Measurements from ENCODE around the gene NR1H4. TPM values are rescaled to one million over a fixed set of nuclear protein-coding genes. Genes with fewer than 3 reads are reported as not detected.
"Not testable (repeated sequence)": the region's sequence is repeated elsewhere in the genome, so short reads cannot be mapped to it uniquely, and the experiment has no call there.

The NR1H4 gene
- polyA plus RNA-seq, 3 donors, result not detected

DNA sequence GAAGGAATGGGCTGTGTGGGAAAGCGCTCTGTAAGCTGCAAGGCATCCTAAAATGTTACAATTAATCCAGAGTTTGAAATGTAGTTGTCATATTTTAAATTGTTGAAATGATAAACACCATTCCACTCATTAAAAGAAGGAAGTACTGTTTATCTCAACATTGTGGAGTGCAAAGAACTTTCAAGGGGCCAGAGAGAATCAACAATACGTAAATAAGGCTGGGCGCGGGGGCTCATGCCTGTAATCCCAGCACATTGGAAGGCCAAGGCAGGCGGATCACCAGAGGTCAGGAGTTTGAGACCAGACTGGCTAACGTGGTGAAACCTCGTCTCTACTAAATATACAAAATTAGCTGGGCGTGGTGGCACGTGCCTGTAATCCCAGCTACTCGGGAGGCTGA, 24.5 kb downstream of the NR1H4 start:
- H3K9me3 ChIP-seq (replicated peaks in 1 of 2; ENCODE audit: control insufficient read depth in 1 of 2, insufficient read depth in 1 of 2, low read length in 2 of 2), result no peaks in the 10 kb centered on the region
- no peak overlapping the region for H3K4me3 ChIP-seq (replicated peaks in 1 of 3; ENCODE audit: low read depth in 2 of 3, low read length in 3 of 3)
- H3K79me2 ChIP-seq (ENCODE audit: insufficient read depth, low read length), result no peaks in the 10 kb centered on the region
- no peaks in the 10 kb centered on the region for H3K27me3 ChIP-seq (ENCODE audit: control insufficient read depth in 2 of 2, insufficient read depth in 2 of 2, low read length in 2 of 2)
- H3K9me3 Mint-ChIP-seq, result peaks cover 0 to 5% (median 0%) of the 10 kb centered on the region in 7 donors
- H2AFZ ChIP-seq (ENCODE audit: insufficient read depth, low read depth, low read length, poor library complexity, severe bottlenecking), result no peak overlapping the region
- no peak overlapping the region for H3K27ac ChIP-seq (ENCODE audit: low read depth in 1 of 2, low read length in 2 of 2)
- no peaks in the 10 kb centered on the region for H3K4me1 ChIP-seq (ENCODE audit: control insufficient read depth in 1 of 2, insufficient read depth in 2 of 2, low read length in 2 of 2)
- WGBS (ENCODE audit: insufficient coverage), result 100% methylated on average over 3 of the region's 10 CpGs
- H3K27ac Mint-ChIP-seq, result no peak overlapping the region
- TF ChIP-seq, protein P1, sequence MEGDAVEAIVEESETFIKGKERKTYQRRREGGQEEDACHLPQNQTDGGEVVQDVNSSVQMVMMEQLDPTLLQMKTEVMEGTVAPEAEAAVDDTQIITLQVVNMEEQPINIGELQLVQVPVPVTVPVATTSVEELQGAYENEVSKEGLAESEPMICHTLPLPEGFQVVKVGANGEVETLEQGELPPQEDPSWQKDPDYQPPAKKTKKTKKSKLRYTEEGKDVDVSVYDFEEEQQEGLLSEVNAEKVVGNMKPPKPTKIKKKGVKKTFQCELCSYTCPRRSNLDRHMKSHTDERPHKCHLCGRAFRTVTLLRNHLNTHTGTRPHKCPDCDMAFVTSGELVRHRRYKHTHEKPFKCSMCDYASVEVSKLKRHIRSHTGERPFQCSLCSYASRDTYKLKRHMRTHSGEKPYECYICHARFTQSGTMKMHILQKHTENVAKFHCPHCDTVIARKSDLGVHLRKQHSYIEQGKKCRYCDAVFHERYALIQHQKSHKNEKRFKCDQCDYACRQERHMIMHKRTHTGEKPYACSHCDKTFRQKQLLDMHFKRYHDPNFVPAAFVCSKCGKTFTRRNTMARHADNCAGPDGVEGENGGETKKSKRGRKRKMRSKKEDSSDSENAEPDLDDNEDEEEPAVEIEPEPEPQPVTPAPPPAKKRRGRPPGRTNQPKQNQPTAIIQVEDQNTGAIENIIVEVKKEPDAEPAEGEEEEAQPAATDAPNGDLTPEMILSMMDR (IDR thresholded peaks at IDR 0.05), result no peak
- H3K4me2 ChIP-seq (replicated peaks; ENCODE audit: extremely low read depth, low read length, poor library complexity, severe bottlenecking), result no peak overlapping the region
- no peaks in the 10 kb centered on the region for H4K20me1 ChIP-seq (ENCODE audit: insufficient read depth, low read length)
- no peaks in the 10 kb centered on the region for H3K36me3 Mint-ChIP-seq
- DNase-seq, result no peak
- H3K4me3 Mint-ChIP-seq, result no peak overlapping the region
- H3K36me3 ChIP-seq (replicated peaks in 1 of 2; ENCODE audit: control insufficient read depth in 1 of 2, insufficient read depth in 2 of 2, low read length in 2 of 2), result no peaks in the 10 kb centered on the region
- intact Hi-C loops (cut with micrococcal nuclease), result no loop called here
- peaks cover 0 to under 1% (median 0%) of the 10 kb centered on the region in 3 donors for H3K27me3 Mint-ChIP-seq (ENCODE audit: low read depth in 3 of 3)
- no peak overlapping the region for H3K9ac ChIP-seq (ENCODE audit: insufficient read depth, low read length, poor library complexity, severe bottlenecking)
- no peaks in the 10 kb centered on the region for H3K4me1 Mint-ChIP-seq

DNA sequence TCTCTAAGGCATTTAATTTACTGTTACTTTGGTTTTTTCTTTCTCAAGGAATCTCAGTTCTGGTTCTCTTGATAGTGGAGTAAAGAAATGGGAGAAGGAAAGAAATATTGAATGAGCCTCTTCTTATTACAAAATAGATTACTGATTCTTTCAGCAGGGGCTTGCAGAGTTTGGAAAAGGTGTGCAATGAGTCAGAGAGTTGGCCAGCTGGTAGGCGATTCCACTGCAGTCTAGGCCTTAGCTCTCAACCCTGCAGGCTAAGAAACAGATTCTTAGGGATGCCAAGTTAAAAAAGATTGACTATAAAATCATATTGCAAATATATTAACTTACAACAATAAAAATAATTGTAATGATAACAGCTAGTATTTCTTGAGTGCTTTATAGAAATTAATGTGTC, 25.8 kb downstream of the NR1H4 start:
- no peaks in the 10 kb centered on the region for H3K27me3 ChIP-seq (ENCODE audit: control insufficient read depth in 2 of 2, insufficient read depth in 2 of 2, low read length in 2 of 2)
- Mint-ChIP-seq H3K36me3 (no peaks in the 10 kb centered on the region), H3K9me3 (peaks cover 0 to 6% (median 0%) of the 10 kb centered on the region in 7 donors), H3K27me3 (ENCODE audit: low read depth in 3 of 3) (no peaks in the 10 kb centered on the region), H3K4me1 (no peaks in the 10 kb centered on the region), H3K4me3 (no peak overlapping the region), H3K27ac (no peak overlapping the region)
- no peak overlapping the region for H3K4me2 ChIP-seq (replicated peaks; ENCODE audit: extremely low read depth, low read length, poor library complexity, severe bottlenecking)
- no peaks in the 10 kb centered on the region for H3K9me3 ChIP-seq (replicated peaks in 1 of 2; ENCODE audit: control insufficient read depth in 1 of 2, insufficient read depth in 1 of 2, low read length in 2 of 2)
- intact Hi-C loops (cut with micrococcal nuclease), result no loop called here
- H4K20me1 ChIP-seq (ENCODE audit: insufficient read depth, low read length), result no peaks in the 10 kb centered on the region
- no peaks in the 10 kb centered on the region for H3K4me1 ChIP-seq (ENCODE audit: control insufficient read depth in 1 of 2, insufficient read depth in 2 of 2, low read length in 2 of 2)
- no peak for DNase-seq
- no CpG with 5 or more reads among the region's 1 CpG for WGBS (ENCODE audit: insufficient coverage)
- no peak overlapping the region for H2AFZ ChIP-seq (ENCODE audit: insufficient read depth, low read depth, low read length, poor library complexity, severe bottlenecking)
- no peak overlapping the region for H3K4me3 ChIP-seq (replicated peaks in 1 of 3; ENCODE audit: low read depth in 2 of 3, low read length in 3 of 3)
- TF ChIP-seq, protein P1 (IDR thresholded peaks at IDR 0.05), result no peak
- no peak overlapping the region for H3K27ac ChIP-seq (ENCODE audit: low read depth in 1 of 2, low read length in 2 of 2)
- H3K36me3 ChIP-seq (replicated peaks in 1 of 2; ENCODE audit: control insufficient read depth in 1 of 2, insufficient read depth in 2 of 2, low read length in 2 of 2), result no peaks in the 10 kb centered on the region
- H3K79me2 ChIP-seq (ENCODE audit: insufficient read depth, low read length), result no peaks in the 10 kb centered on the region
- H3K9ac ChIP-seq (ENCODE audit: insufficient read depth, low read length, poor library complexity, severe bottlenecking), result no peak overlapping the region

DNA sequence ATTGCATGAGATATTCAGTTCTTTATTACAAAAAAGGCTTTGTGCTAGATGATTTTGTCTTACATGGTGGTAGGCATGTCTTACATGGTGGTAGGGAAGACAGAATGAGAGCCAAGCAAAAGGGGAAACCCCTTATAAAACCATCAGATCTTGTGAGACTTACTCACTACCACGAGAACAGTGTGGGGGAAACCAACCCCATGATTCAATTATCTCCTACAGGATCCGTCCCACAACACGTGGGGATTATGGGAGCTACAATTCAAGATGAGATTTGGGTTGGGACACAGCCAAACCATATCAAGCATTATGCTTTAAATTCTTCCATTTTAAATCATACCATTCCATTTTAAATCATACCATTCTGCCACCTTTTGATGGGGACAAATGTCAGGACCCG, 29.1 kb downstream of the NR1H4 start:
- H3K4me1 ChIP-seq (ENCODE audit: control insufficient read depth in 1 of 2, insufficient read depth in 2 of 2, low read length in 2 of 2); H3K79me2 ChIP-seq (ENCODE audit: insufficient read depth, low read length); H3K36me3 Mint-ChIP-seq; H3K4me2 ChIP-seq (replicated peaks; ENCODE audit: extremely low read depth, low read length, poor library complexity, severe bottlenecking); H3K27me3 Mint-ChIP-seq (ENCODE audit: low read depth in 3 of 3); H3K27ac ChIP-seq (ENCODE audit: low read depth in 1 of 2, low read length in 2 of 2); H3K4me1 Mint-ChIP-seq; H3K9me3 ChIP-seq (replicated peaks in 1 of 2; ENCODE audit: control insufficient read depth in 1 of 2, insufficient read depth in 1 of 2, low read length in 2 of 2); H3K27ac Mint-ChIP-seq; intact Hi-C loops (cut with micrococcal nuclease); H3K27me3 ChIP-seq (ENCODE audit: control insufficient read depth in 2 of 2, insufficient read depth in 2 of 2, low read length in 2 of 2); H3K9me3 Mint-ChIP-seq; DNase-seq; H3K4me3 ChIP-seq (replicated peaks in 1 of 3; ENCODE audit: low read depth in 2 of 3, low read length in 3 of 3); H2AFZ ChIP-seq (ENCODE audit: insufficient read depth, low read depth, low read length, poor library complexity, severe bottlenecking); H4K20me1 ChIP-seq (ENCODE audit: insufficient read depth, low read length); H3K36me3 ChIP-seq (replicated peaks in 1 of 2; ENCODE audit: control insufficient read depth in 1 of 2, insufficient read depth in 2 of 2, low read length in 2 of 2); H3K9ac ChIP-seq (ENCODE audit: insufficient read depth, low read length, poor library complexity, severe bottlenecking); H3K4me3 Mint-ChIP-seq: not testable (repeated sequence)
- WGBS (ENCODE audit: insufficient coverage), result 93% methylated on average over 1 of the region's 4 CpGs
